ENCODE data around the gene SPINK2. TPM values are rescaled to one million over a fixed set of nuclear protein-coding genes. Genes with fewer than 3 reads are reported as not detected.

The SPINK2 gene, protein sequence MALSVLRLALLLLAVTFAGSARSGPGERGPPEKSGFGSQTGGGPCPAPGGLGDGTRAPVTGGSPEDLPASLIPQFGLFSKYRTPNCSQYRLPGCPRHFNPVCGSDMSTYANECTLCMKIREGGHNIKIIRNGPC
- total RNA-seq: not detected in 2 replicates

GRCh38 chr4:56821381-56822243 is at the start of gene SPINK2:
Gene SPINK2, minus strand, starts transcription at chr4:56821701. Its CDS starts 39 bp downstream, at chr4:56821662.

Small RNAs within 50 kb of the gene (small RNA-seq; reads per million reads assigned to genes)
- not detected for gene RF00017 (ENCODE audit: low replicate concordance)
- gene RF00019 (ENCODE audit: low replicate concordance): not detected
- not detected for gene RN7SL357P (ENCODE audit: low replicate concordance)
- not detected for gene RN7SL492P (ENCODE audit: low replicate concordance)

Other genes with a start within 250 kb of the SPINK2 start
- gene HOPX, start 140.4 kb downstream of the SPINK2 start, total RNA-seq: 1.7 TPM in 1 of 2 replicates, not detected in the other
- gene REST, start 86.2 kb upstream of the SPINK2 start, total RNA-seq: 34.8 and 58.8 TPM in 2 replicates
- 20.5 and 27.6 TPM in 2 replicates for gene NOA1, start 155.9 kb upstream of the SPINK2 start, total RNA-seq
- gene POLR2B, start 157.2 kb upstream of the SPINK2 start, total RNA-seq: 114 and 135 TPM in 2 replicates

All from placental pericyte (primary cell).